ENCODE results near the gene NXN.
"Not testable (repeated sequence)": the region's sequence is repeated elsewhere in the genome, so short reads cannot be mapped to it uniquely, and the experiment has no call there.

The NXN gene

DNA sequence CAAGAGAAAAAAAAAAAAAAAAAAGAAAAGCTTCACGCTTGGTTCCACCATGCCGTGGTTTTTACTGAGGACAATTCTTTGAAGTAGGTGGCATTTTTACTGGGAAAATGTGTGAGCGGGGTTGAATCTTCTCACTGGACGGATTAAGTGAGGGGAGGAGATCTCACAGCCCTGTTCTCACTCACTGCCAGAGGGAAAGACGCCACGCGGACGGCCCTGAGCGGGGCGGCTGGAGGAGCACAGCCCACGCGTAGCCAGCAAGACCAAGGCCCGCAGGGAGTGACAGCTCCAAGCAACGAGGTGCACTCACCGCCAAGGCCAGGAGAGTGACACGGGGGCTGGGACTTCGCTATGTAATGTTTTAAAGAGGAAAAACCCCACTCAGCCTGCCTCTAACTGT, 154.4 kb downstream of the NXN start:
- H3K4me3 ChIP-seq (ENCODE audit: low read length), result no peak overlapping the region
- peaks cover 40% of the 10 kb centered on the region for H3K36me3 ChIP-seq (ENCODE audit: insufficient read depth, low read depth, low read length)
- H3K9me3 ChIP-seq (ENCODE audit: insufficient read depth, low read depth, low read length), result no peaks in the 10 kb centered on the region
- H3K27me3 ChIP-seq (ENCODE audit: insufficient read depth, low read length), result no peaks in the 10 kb centered on the region
- H3K9ac ChIP-seq (ENCODE audit: low read depth, low read length), result no peak overlapping the region
- H3K4me1 ChIP-seq (ENCODE audit: insufficient read depth, low read length), result no peaks in the 10 kb centered on the region
- no peak overlapping the region for H3K27ac ChIP-seq (ENCODE audit: low read length)

GRCh38 chr17:824378-824777, 155.2 kb downstream of the NXN start:
- Histone ChIP-seq H3K9ac (ENCODE audit: low read depth, low read length) (no peak overlapping the region), H3K36me3 (ENCODE audit: insufficient read depth, low read depth, low read length) (peaks cover 48% of the 10 kb centered on the region), H3K9me3 (ENCODE audit: insufficient read depth, low read depth, low read length) (no peaks in the 10 kb centered on the region), H3K4me3 (ENCODE audit: low read length) (no peak overlapping the region), H3K4me1 (ENCODE audit: insufficient read depth, low read length) (no peaks in the 10 kb centered on the region), H3K27me3 (ENCODE audit: insufficient read depth, low read length) (no peaks in the 10 kb centered on the region), H3K27ac (ENCODE audit: low read length) (no peak overlapping the region)

DNA sequence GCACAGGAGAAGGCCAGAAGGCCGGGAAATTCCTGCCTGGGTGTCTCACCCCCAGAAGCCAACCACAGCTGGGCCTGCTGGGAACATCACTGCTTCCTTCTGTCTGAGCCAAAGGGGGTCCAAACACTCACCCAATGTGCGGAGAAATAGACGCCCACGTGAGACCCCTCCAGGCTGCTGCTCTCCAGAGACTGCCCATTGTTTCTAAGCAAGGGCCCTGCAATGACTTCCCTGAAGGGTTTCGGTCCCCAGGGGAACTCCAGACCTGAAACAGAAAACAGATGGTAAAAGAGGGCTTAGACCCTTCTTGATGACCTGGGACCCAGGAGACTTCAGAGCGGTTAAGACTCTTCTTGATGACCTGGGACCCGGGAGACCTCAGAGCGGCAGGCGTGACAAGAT, 156.1 kb downstream of the NXN start:
- Histone ChIP-seq H3K36me3 (ENCODE audit: insufficient read depth, low read depth, low read length) (peaks cover 52% of the 10 kb centered on the region), H3K4me1 (ENCODE audit: insufficient read depth, low read length) (no peaks in the 10 kb centered on the region), H3K27me3 (ENCODE audit: insufficient read depth, low read length) (no peaks in the 10 kb centered on the region), H3K27ac (ENCODE audit: low read length) (no peak overlapping the region), H3K9me3 (ENCODE audit: insufficient read depth, low read depth, low read length) (no peaks in the 10 kb centered on the region), H3K4me3 (ENCODE audit: low read length) (no peak overlapping the region), H3K9ac (ENCODE audit: low read depth, low read length) (no peak overlapping the region)

DNA sequence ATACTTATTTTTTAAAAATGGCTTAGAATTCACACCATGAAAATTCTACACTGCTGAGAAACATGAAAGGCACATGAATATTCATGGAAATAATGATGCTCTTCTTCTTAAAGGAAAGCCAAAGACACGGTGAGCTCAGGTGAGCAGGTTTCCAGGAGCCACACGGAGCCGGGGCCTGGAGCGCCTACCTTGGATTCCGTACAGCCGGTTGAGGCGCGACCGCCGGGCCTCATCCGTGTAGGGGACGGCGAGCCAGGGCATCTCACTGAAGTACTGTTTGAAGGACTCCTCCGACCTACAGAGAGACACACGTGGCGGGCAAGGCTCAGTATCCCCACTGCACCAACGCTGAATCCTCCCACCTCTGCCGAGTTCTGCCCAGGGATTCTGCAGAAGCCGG, 160.3 kb downstream of the NXN start:
- Histone ChIP-seq H3K9ac (ENCODE audit: low read depth, low read length) (no peak overlapping the region), H3K4me3 (ENCODE audit: low read length) (no peak overlapping the region), H3K36me3 (ENCODE audit: insufficient read depth, low read depth, low read length) (peaks cover 73% of the 10 kb centered on the region), H3K4me1 (ENCODE audit: insufficient read depth, low read length) (no peaks in the 10 kb centered on the region), H3K27ac (ENCODE audit: low read length) (no peak overlapping the region), H3K27me3 (ENCODE audit: insufficient read depth, low read length) (no peaks in the 10 kb centered on the region), H3K9me3 (ENCODE audit: insufficient read depth, low read depth, low read length) (no peaks in the 10 kb centered on the region)

- Histone ChIP-seq H3K4me1 (ENCODE audit: insufficient read depth, low read length) (no peaks in the 10 kb centered on the region), H3K9ac (ENCODE audit: low read depth, low read length) (no peak overlapping the region), H3K9me3 (ENCODE audit: insufficient read depth, low read depth, low read length) (no peaks in the 10 kb centered on the region), H3K4me3 (ENCODE audit: low read length) (no peak overlapping the region), H3K27me3 (ENCODE audit: insufficient read depth, low read length) (no peaks in the 10 kb centered on the region), H3K27ac (ENCODE audit: low read length) (no peak overlapping the region), H3K36me3 (ENCODE audit: insufficient read depth, low read depth, low read length) (peaks cover 62% of the 10 kb centered on the region)
Observed at GRCh38 chr17:814371-814770, 165.2 kb downstream of the NXN start.

DNA sequence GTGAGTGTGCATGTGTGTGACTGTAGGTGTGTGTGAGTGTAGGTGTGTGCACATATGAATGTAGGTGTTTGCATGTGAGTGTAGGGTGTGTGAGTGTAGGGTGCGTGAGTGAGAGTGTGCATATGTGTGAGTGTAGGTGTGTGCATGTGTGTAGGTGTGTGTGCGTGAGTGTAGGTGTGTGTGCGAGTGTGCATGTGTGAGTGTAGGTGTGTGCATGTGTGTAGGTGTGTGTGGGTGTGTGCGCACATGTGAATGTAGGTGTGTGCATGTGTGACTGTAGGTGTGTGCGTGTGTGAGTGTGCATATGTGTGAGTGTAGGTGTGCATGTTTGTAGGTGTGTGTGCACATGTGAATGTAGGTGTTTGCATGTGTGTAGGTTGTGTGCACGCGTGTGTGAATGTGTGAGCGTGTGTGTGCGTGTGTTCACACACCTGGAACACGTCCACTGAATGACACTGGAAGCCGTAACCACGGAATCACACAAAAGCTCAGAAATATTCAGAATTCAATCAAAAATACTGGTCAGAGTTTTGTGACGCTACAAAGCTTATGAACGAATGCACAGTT, 166.9 kb downstream of the NXN start:
- Histone ChIP-seq H3K36me3 (ENCODE audit: insufficient read depth, low read depth, low read length) (peaks cover 50% of the 10 kb centered on the region), H3K27ac (ENCODE audit: low read length) (no peak overlapping the region), H3K4me1 (ENCODE audit: insufficient read depth, low read length) (no peaks in the 10 kb centered on the region)

DNA sequence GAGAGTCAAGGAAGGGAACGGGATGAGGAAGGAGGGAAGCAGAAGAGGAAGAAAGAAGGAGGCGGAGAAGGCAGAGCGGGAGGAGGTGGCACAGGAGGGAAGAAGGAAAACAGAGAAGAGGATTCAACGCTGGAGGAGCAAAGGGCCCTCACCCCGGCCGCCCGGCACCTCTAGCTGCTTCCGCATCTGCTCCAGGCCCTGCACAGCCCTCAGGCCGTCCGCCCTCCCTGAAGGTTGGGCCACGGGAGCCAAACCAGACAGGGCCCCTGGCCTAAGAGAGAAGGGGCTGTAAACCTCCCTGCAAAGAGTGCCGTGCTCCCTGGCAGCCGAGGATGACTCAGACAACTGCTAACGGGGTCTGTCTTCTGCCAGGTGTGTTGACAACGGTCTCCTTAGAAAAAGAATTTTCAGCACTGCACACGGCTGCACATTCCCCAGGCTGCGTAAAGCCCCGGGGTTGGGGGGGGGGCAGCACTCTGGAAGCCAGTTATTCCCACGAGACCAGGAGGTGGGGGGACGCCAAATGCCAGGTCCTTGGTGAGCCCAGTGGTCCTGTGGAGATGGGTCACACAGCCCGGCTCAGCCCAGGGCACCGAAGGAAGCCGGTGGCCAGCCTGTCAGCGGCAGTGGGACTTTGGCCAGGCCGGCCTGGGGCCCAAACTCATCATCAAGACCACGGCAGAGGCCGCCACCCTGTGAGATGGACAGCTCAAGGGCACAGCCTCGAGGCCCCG, 168.4 kb downstream of the NXN start:
- Histone ChIP-seq H3K27ac (ENCODE audit: low read length) (no peak overlapping the region), H3K27me3 (ENCODE audit: insufficient read depth, low read length) (no peaks in the 10 kb centered on the region), H3K9ac (ENCODE audit: low read depth, low read length) (no peak overlapping the region), H3K4me1 (ENCODE audit: insufficient read depth, low read length) (no peaks in the 10 kb centered on the region), H3K36me3 (ENCODE audit: insufficient read depth, low read depth, low read length) (peaks cover 40% of the 10 kb centered on the region), H3K4me3 (ENCODE audit: low read length) (no peak overlapping the region), H3K9me3 (ENCODE audit: insufficient read depth, low read depth, low read length) (no peaks in the 10 kb centered on the region)

More for the DNA sequence above, 166.9 kb downstream of the NXN start:
- H3K9ac ChIP-seq (ENCODE audit: low read depth, low read length), result no peak overlapping the region
- no peak overlapping the region for H3K4me3 ChIP-seq (ENCODE audit: low read length)
- no peaks in the 10 kb centered on the region for H3K9me3 ChIP-seq (ENCODE audit: insufficient read depth, low read depth, low read length)
- H3K27me3 ChIP-seq (ENCODE audit: insufficient read depth, low read length), result no peaks in the 10 kb centered on the region

- no peak overlapping the region for H3K27ac ChIP-seq (ENCODE audit: low read length)
- H3K9me3 ChIP-seq (ENCODE audit: insufficient read depth, low read depth, low read length), result no peaks in the 10 kb centered on the region
- no peak overlapping the region for H3K9ac ChIP-seq (ENCODE audit: low read depth, low read length)
- peaks cover 24% of the 10 kb centered on the region for H3K36me3 ChIP-seq (ENCODE audit: insufficient read depth, low read depth, low read length)
- no peaks in the 10 kb centered on the region for H3K4me1 ChIP-seq (ENCODE audit: insufficient read depth, low read length)
- H3K27me3 ChIP-seq (ENCODE audit: insufficient read depth, low read length), result no peaks in the 10 kb centered on the region
- no peak overlapping the region for H3K4me3 ChIP-seq (ENCODE audit: low read length)
Observed at GRCh38 chr17:807523-808294, 171.9 kb downstream of the NXN start.

- H3K4me1 ChIP-seq (ENCODE audit: insufficient read depth, low read length), result no peaks in the 10 kb centered on the region
- no peaks in the 10 kb centered on the region for H3K27me3 ChIP-seq (ENCODE audit: insufficient read depth, low read length)
- no peak overlapping the region for H3K9ac ChIP-seq (ENCODE audit: low read depth, low read length)
- no peak overlapping the region for H3K4me3 ChIP-seq (ENCODE audit: low read length)
- H3K36me3 ChIP-seq (ENCODE audit: insufficient read depth, low read depth, low read length), result peaks cover 18% of the 10 kb centered on the region; the same call in 1 of the 2 replicates
- H3K9me3 ChIP-seq (ENCODE audit: insufficient read depth, low read depth, low read length), result no peaks in the 10 kb centered on the region
- no peak overlapping the region for H3K27ac ChIP-seq (ENCODE audit: low read length)
Observed at GRCh38 chr17:806781-807522, 172.6 kb downstream of the NXN start.

DNA sequence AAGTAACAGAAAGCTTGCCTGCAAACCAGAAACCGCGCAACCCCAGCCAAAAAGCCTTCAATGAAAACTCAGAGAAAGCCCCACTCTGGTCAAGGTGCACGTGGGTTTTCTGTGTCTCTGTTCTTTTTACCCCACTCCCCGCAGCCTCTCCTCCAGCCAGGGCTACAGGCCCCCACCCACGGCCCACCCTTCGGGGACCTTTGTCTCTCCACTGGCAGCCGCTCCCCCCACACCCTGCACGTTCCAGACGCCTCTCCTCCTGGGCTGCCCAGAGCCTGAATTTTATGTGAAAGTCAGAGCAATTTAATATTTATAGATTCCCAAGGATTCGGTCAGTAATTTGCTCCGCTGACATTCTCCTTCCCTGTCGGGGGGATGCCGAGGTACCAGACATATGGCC, 173.2 kb downstream of the NXN start:
- no peaks in the 10 kb centered on the region for H3K4me1 ChIP-seq (ENCODE audit: insufficient read depth, low read length)

DNA sequence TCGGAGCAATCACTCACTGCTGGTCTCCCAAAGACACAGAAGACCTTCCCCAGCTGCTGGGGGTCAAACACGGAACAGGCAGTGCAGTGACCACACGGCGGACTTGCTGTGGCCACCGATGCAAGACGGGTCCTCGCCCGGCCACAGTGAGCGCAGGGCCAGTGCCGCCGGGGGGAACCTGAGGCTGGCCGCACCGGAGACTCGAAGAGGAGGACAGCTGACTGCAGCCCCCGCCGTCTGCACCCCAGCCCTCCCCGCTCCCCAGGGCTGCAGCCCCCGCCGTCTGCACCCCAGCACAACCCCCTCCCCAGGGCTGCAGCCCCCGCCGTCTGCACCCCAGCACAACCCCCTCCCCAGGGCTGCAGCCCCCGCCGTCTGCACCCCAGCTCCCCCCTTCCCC, 173.7 kb downstream of the NXN start:
- H3K9ac ChIP-seq (ENCODE audit: low read depth, low read length); H3K4me1 ChIP-seq (ENCODE audit: insufficient read depth, low read length); H3K4me3 ChIP-seq (ENCODE audit: low read length); H3K27me3 ChIP-seq (ENCODE audit: insufficient read depth, low read length); H3K9me3 ChIP-seq (ENCODE audit: insufficient read depth, low read depth, low read length); H3K27ac ChIP-seq (ENCODE audit: low read length): not testable (repeated sequence)
- peaks cover 18% of the 10 kb centered on the region; the same call in 1 of the 2 replicates for H3K36me3 ChIP-seq (ENCODE audit: insufficient read depth, low read depth, low read length)

More for the DNA sequence above, 173.2 kb downstream of the NXN start:
- Histone ChIP-seq H3K9me3 (ENCODE audit: insufficient read depth, low read depth, low read length) (no peaks in the 10 kb centered on the region), H3K36me3 (ENCODE audit: insufficient read depth, low read depth, low read length) (peaks cover 18% of the 10 kb centered on the region; the same call in 1 of the 2 replicates), H3K9ac (ENCODE audit: low read depth, low read length) (no peak overlapping the region), H3K27me3 (ENCODE audit: insufficient read depth, low read length) (no peaks in the 10 kb centered on the region), H3K27ac (ENCODE audit: low read length) (no peak overlapping the region), H3K4me3 (ENCODE audit: low read length) (no peak overlapping the region)

Measured in iPS-20b (cell line).